ENCODE measurements around the gene BCL11A.

BCL11A gene

GRCh38 chr2:60433018-60433596 lies 120.3 kb downstream of the BCL11A start:
- H3K27me3 ChIP-seq (replicated peaks; ENCODE audit: control insufficient read depth, insufficient read depth, low read length): no peaks in the 10 kb centered on the region
- TF ChIP-seq CTCF (IDR thresholded peaks at IDR 0.05; ENCODE audit: insufficient read depth, low read length, poor library complexity, severe bottlenecking): no peak
- H3K36me3 ChIP-seq (ENCODE audit: control insufficient read depth, insufficient read depth, low read length): no peaks in the 10 kb centered on the region
- DNase-seq (ENCODE audit: extremely low read depth, insufficient read length): no peak
- H3K4me3 ChIP-seq (replicated peaks; ENCODE audit: low read depth, low read length): no peak overlapping the region

GRCh38 chr2:60432035-60432601 lies 121.3 kb downstream of the BCL11A start:
- Histone ChIP-seq H3K4me3 (replicated peaks; ENCODE audit: low read depth, low read length) (no peak overlapping the region), H3K27me3 (replicated peaks; ENCODE audit: control insufficient read depth, insufficient read depth, low read length) (no peaks in the 10 kb centered on the region), H3K36me3 (ENCODE audit: control insufficient read depth, insufficient read depth, low read length) (no peaks in the 10 kb centered on the region)
- no peak for TF ChIP-seq CTCF (IDR thresholded peaks at IDR 0.05; ENCODE audit: insufficient read depth, low read length, poor library complexity, severe bottlenecking)
- no peak for DNase-seq (ENCODE audit: extremely low read depth, insufficient read length)

GRCh38 chr2:60429681-60430080 lies 123.8 kb downstream of the BCL11A start:
- no peak overlapping the region for H3K4me3 ChIP-seq (replicated peaks; ENCODE audit: low read depth, low read length)
- DNase-seq (ENCODE audit: extremely low read depth, insufficient read length): no peak
- no peaks in the 10 kb centered on the region for H3K27me3 ChIP-seq (replicated peaks; ENCODE audit: control insufficient read depth, insufficient read depth, low read length)
- no peak for TF ChIP-seq CTCF (IDR thresholded peaks at IDR 0.05; ENCODE audit: insufficient read depth, low read length, poor library complexity, severe bottlenecking)
- H3K36me3 ChIP-seq (ENCODE audit: control insufficient read depth, insufficient read depth, low read length): no peaks in the 10 kb centered on the region

GRCh38 chr2:60426880-60427279 lies 126.6 kb downstream of the BCL11A start:
- DNase-seq (ENCODE audit: extremely low read depth, insufficient read length): no peak
- Histone ChIP-seq H3K4me3 (replicated peaks; ENCODE audit: low read depth, low read length) (no peak overlapping the region), H3K27me3 (replicated peaks; ENCODE audit: control insufficient read depth, insufficient read depth, low read length) (no peaks in the 10 kb centered on the region), H3K36me3 (ENCODE audit: control insufficient read depth, insufficient read depth, low read length) (no peaks in the 10 kb centered on the region)
- no peak for TF ChIP-seq CTCF (IDR thresholded peaks at IDR 0.05; ENCODE audit: insufficient read depth, low read length, poor library complexity, severe bottlenecking)

GRCh38 chr2:60426341-60426740 lies 127.1 kb downstream of the BCL11A start:
- no peaks in the 10 kb centered on the region for H3K36me3 ChIP-seq (ENCODE audit: control insufficient read depth, insufficient read depth, low read length)
- H3K27me3 ChIP-seq (replicated peaks; ENCODE audit: control insufficient read depth, insufficient read depth, low read length): no peaks in the 10 kb centered on the region
- no peak overlapping the region for H3K4me3 ChIP-seq (replicated peaks; ENCODE audit: low read depth, low read length)
- TF ChIP-seq CTCF (IDR thresholded peaks at IDR 0.05; ENCODE audit: insufficient read depth, low read length, poor library complexity, severe bottlenecking): no peak
- no peak for DNase-seq (ENCODE audit: extremely low read depth, insufficient read length)

- no peak for TF ChIP-seq CTCF (IDR thresholded peaks at IDR 0.05; ENCODE audit: insufficient read depth, low read length, poor library complexity, severe bottlenecking)
- no peak overlapping the region for H3K4me3 ChIP-seq (replicated peaks; ENCODE audit: low read depth, low read length)
- no peaks in the 10 kb centered on the region for H3K36me3 ChIP-seq (ENCODE audit: control insufficient read depth, insufficient read depth, low read length)
- no peaks in the 10 kb centered on the region for H3K27me3 ChIP-seq (replicated peaks; ENCODE audit: control insufficient read depth, insufficient read depth, low read length)
- DNase-seq (ENCODE audit: extremely low read depth, insufficient read length): no peak
Observed at GRCh38 chr2:60424233-60424632, 129.2 kb downstream of the BCL11A start.

Data from GM06990 (cell line).